ENCODE results near the gene DENND1C. TPM values are rescaled to one million over a fixed set of nuclear protein-coding genes. Genes with fewer than 3 reads are reported as not detected.

Gene DENND1C
- total and polyA plus RNA-seq, 9 of the 15 experiments (the other 6 are each of a cell fraction or from before 2014, with no cell fraction given): 0.03 to 1.2 (median 0.32) TPM; not detected in 1

DNA sequence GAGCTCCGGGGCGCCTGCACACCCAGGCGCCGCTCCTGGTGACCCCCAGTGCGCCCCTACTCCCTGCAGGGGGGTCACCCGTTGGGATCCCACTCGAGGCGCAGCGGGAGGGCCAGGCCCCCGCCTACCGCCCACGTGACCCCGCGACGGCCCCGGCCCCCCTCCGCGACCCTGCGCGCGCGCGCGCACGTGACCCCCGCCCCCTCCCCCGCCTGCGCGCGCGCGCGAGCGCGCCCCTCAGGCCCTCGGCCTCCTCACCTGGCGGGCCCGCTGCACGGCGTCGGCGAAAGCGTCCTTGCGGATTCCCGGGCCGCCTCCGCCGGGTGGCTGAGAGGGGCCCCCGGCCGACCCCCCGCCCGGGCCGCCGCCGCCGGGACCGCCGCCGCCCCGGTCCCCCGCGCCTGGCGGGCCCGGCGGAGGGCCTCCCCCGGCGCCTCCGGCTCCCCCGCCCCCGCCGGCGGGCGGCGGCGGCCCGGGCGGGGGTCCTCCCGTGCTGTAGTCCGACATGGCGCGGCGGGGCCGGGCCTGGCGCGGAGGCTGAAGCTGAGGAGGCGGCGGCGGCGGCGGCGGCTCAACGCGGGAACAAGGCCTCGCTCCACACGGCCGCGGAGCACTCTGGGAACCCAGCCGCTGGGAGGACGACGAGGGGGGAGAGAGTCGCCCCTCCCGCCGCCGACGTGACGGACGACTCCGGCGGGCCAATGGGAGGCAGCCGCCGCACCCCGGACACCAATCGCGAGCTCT lies 57.2 kb downstream of the DENND1C start, which contains the start of gene KHSRP (continued):
- TF ChIP-seq, protein P1, sequence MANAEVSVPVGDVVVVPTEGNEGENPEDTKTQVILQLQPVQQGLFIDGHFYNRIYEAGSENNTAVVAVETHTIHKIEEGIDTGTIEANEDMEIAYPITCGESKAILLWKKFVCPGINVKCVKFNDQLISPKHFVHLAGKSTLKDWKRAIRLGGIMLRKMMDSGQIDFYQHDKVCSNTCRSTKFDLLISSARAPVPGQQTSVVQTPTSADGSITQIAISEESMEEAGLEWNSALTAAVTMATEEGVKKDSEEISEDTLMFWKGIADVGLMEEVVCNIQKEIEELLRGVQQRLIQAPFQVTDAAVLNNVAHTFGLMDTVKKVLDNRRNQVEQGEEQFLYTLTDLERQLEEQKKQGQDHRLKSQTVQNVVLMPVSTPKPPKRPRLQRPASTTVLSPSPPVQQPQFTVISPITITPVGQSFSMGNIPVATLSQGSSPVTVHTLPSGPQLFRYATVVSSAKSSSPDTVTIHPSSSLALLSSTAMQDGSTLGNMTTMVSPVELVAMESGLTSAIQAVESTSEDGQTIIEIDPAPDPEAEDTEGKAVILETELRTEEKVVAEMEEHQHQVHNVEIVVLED (CRISPR knock-in tag; IDR thresholded peaks at IDR 0.05): peak; percentile 79
- TF ChIP-seq, protein P2, sequence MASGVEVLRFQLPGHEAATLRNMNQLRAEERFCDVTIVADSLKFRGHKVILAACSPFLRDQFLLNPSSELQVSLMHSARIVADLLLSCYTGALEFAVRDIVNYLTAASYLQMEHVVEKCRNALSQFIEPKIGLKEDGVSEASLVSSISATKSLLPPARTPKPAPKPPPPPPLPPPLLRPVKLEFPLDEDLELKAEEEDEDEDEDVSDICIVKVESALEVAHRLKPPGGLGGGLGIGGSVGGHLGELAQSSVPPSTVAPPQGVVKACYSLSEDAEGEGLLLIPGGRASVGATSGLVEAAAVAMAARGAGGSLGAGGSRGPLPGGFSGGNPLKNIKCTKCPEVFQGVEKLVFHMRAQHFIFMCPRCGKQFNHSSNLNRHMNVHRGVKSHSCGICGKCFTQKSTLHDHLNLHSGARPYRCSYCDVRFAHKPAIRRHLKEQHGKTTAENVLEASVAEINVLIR (CRISPR knock-in tag; IDR thresholded peaks at IDR 0.05): peak; percentile 48
- TF ChIP-seq, protein P3, sequence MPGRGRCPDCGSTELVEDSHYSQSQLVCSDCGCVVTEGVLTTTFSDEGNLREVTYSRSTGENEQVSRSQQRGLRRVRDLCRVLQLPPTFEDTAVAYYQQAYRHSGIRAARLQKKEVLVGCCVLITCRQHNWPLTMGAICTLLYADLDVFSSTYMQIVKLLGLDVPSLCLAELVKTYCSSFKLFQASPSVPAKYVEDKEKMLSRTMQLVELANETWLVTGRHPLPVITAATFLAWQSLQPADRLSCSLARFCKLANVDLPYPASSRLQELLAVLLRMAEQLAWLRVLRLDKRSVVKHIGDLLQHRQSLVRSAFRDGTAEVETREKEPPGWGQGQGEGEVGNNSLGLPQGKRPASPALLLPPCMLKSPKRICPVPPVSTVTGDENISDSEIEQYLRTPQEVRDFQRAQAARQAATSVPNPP (IDR thresholded peaks at IDR 0.05; ENCODE audit: borderline replicate concordance, insufficient read depth, insufficient read length): no peak
- peak; percentile 76 for TF ChIP-seq POLR2A (conservative IDR thresholded peaks at IDR 0.05)
- no peak for TF ChIP-seq OTX1 (CRISPR knock-in tag; IDR thresholded peaks at IDR 0.05)
- peak; percentile 66 for TF ChIP-seq TBP (optimal IDR thresholded peaks at IDR 0.05; ENCODE audit: low read depth, low read length)
- no peak for TF ChIP-seq ZNF184 (CRISPR knock-in tag; IDR thresholded peaks at IDR 0.05)
- peak; percentile 46 for TF ChIP-seq SUPT5H (IDR thresholded peaks at IDR 0.05)
- TF ChIP-seq KDM5B (IDR thresholded peaks at IDR 0.05; ENCODE audit: insufficient replicate concordance, low read depth, low read length): peak; percentile 8
- TF ChIP-seq, protein P4, sequence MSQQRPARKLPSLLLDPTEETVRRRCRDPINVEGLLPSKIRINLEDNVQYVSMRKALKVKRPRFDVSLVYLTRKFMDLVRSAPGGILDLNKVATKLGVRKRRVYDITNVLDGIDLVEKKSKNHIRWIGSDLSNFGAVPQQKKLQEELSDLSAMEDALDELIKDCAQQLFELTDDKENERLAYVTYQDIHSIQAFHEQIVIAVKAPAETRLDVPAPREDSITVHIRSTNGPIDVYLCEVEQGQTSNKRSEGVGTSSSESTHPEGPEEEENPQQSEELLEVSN (IDR thresholded peaks at IDR 0.05; ENCODE audit: borderline replicate concordance in 1 of 2, extremely low read depth in 1 of 2, insufficient read depth in 1 of 2, insufficient read length in 1 of 2, low read depth in 1 of 2, low read length in 1 of 2, poor library complexity in 1 of 2, severe bottlenecking in 1 of 2): peak in 1 of 2 experiments; percentile 87
- TF ChIP-seq PHB2 (IDR thresholded peaks at IDR 0.05; ENCODE audit: low read depth): no peak
- TF ChIP-seq, protein P5, sequence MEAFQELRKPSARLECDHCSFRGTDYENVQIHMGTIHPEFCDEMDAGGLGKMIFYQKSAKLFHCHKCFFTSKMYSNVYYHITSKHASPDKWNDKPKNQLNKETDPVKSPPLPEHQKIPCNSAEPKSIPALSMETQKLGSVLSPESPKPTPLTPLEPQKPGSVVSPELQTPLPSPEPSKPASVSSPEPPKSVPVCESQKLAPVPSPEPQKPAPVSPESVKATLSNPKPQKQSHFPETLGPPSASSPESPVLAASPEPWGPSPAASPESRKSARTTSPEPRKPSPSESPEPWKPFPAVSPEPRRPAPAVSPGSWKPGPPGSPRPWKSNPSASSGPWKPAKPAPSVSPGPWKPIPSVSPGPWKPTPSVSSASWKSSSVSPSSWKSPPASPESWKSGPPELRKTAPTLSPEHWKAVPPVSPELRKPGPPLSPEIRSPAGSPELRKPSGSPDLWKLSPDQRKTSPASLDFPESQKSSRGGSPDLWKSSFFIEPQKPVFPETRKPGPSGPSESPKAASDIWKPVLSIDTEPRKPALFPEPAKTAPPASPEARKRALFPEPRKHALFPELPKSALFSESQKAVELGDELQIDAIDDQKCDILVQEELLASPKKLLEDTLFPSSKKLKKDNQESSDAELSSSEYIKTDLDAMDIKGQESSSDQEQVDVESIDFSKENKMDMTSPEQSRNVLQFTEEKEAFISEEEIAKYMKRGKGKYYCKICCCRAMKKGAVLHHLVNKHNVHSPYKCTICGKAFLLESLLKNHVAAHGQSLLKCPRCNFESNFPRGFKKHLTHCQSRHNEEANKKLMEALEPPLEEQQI (IDR thresholded peaks at IDR 0.05): no peak
- peak; percentile 49; the same call in 1 of the 2 replicates for TF ChIP-seq CXXC5 (CRISPR knock-in tag; IDR thresholded peaks at IDR 0.05)
- TF ChIP-seq, protein P6, sequence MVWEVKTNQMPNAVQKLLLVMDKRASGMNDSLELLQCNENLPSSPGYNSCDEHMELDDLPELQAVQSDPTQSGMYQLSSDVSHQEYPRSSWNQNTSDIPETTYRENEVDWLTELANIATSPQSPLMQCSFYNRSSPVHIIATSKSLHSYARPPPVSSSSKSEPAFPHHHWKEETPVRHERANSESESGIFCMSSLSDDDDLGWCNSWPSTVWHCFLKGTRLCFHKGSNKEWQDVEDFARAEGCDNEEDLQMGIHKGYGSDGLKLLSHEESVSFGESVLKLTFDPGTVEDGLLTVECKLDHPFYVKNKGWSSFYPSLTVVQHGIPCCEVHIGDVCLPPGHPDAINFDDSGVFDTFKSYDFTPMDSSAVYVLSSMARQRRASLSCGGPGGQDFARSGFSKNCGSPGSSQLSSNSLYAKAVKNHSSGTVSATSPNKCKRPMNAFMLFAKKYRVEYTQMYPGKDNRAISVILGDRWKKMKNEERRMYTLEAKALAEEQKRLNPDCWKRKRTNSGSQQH (CRISPR knock-in tag; IDR thresholded peaks at IDR 0.05): no peak
- peak; percentile 77 for TF ChIP-seq ZNF143 (CRISPR knock-in tag; IDR thresholded peaks at IDR 0.05)

All from K562 (cell line).